NCI-H146 treated with DMSO at 0.1 percent for 48 hours (cell line): ENCODE results near the gene SIPA1.
"Not testable (repeated sequence)": the region's sequence is repeated elsewhere in the genome, so short reads cannot be mapped to it uniquely, and the experiment has no call there.

Experiments used
- DNase-seq: peaks from one replicate; lab custom pipeline; 2025; ENCODE audit not compliant: unreplicated experiment; lab: John Stamatoyannopoulos, UW

The SIPA1 gene

GRCh38 chr11:65658174-65659021 lies 20.5 kb downstream of the SIPA1 start:
- no peak for DNase-seq

- DNase-seq, result no peak
Measured at GRCh38 chr11:65660038-65660437, 22.1 kb downstream of the SIPA1 start.

GRCh38 chr11:65660908-65661307 lies 23.0 kb downstream of the SIPA1 start:
- not testable (repeated sequence) for DNase-seq

- DNase-seq, result no peak
Measured at GRCh38 chr11:65661599-65662246, 23.8 kb downstream of the SIPA1 start.

GRCh38 chr11:65662247-65662798 lies 24.4 kb downstream of the SIPA1 start:
- DNase-seq, result no peak

GRCh38 chr11:65662799-65663638 lies 25.1 kb downstream of the SIPA1 start, which contains the start of gene RELA:
RELA (minus strand) TSS chr11:65662916; CDS start chr11:65662832, 84 bp downstream.
- peak; percentile 75 for DNase-seq

- DNase-seq, result no peak
Measured at GRCh38 chr11:65663639-65664200, 25.8 kb downstream of the SIPA1 start.

- DNase-seq, result no peak
Measured at GRCh38 chr11:65672180-65672860, 34.4 kb downstream of the SIPA1 start.

GRCh38 chr11:65672982-65673381 lies 35.1 kb downstream of the SIPA1 start:
- no peak for DNase-seq

GRCh38 chr11:65680192-65680743 lies 42.4 kb downstream of the SIPA1 start:
- no peak for DNase-seq

GRCh38 chr11:65683480-65683879 lies 45.6 kb downstream of the SIPA1 start:
- DNase-seq, result not testable (repeated sequence)

- DNase-seq, result no peak
Measured at GRCh38 chr11:65685981-65686380, 48.1 kb downstream of the SIPA1 start.

GRCh38 chr11:65691847-65692246 lies 53.9 kb downstream of the SIPA1 start:
- DNase-seq, result not testable (repeated sequence)

GRCh38 chr11:65692367-65692766 lies 54.5 kb downstream of the SIPA1 start:
- no peak for DNase-seq

- DNase-seq, result peak; percentile 64
Measured at GRCh38 chr11:65695459-65696241, 57.7 kb downstream of the SIPA1 start.

GRCh38 chr11:65696802-65697552 lies 59.1 kb downstream of the SIPA1 start:
- no peak for DNase-seq

- no peak for DNase-seq
Measured at GRCh38 chr11:65698205-65698604, 60.3 kb downstream of the SIPA1 start.

- no peak for DNase-seq
Measured at GRCh38 chr11:65699306-65699705, 61.4 kb downstream of the SIPA1 start.
